Ishikawa (cell line): Measurements from ENCODE around the gene TNFSF12.

Source experiments
- CREB1 ChIP-seq: IDR thresholded peaks from 2 replicates; pipeline ENCODE4 v1.6.1; 2012; ENCODE audit warnings: low read depth
- FOXM1 ChIP-seq: IDR thresholded peaks from 2 replicates; pipeline ENCODE4 v1.6.1; 2012; ENCODE audit warnings: low read depth, borderline replicate concordance
- RAD21 ChIP-seq: IDR thresholded peaks from 2 replicates; pipeline ENCODE4 v1.6.1; 2012; ENCODE audit warnings: low read depth
- TEAD4 ChIP-seq: IDR thresholded peaks from 2 replicates; pipeline ENCODE4 v1.6.1; 2012
- TF ChIP-seq, protein P1 (sequence below): IDR thresholded peaks from 2 replicates; pipeline ENCODE4 v1.6.1; 2012
- TF ChIP-seq, protein P2 (sequence below): IDR thresholded peaks from 2 replicates; pipeline ENCODE4 v1.6.1; 2012; ENCODE audit warnings: low read depth, mild to moderate bottlenecking

DNA sequence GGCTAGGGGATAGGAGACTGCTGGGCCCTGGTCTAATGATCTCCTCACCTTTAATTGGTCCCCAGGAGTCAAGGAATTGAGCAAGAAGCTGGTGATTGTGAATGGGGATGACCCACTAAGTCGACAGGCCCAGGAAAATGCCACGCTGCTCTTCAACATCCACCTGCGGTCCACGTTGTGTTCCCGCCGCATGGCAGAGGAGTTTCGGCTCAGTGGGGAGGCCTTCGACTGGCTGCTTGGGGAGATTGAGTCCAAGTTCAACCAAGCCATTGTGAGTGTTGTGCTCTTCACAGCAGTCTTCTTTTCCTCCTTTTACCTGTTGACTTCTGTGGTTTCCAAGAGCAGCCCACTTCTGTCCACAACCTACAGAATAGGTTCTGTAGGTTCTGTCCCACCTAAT lies 45.3 kb upstream of the TNFSF12 start:
- no peak for TF ChIP-seq RAD21
- TF ChIP-seq, protein P1, sequence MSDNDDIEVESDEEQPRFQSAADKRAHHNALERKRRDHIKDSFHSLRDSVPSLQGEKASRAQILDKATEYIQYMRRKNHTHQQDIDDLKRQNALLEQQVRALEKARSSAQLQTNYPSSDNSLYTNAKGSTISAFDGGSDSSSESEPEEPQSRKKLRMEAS = no peak
- no peak for TF ChIP-seq FOXM1
- TF ChIP-seq TEAD4 = no peak
- TF ChIP-seq CREB1 = no peak
- TF ChIP-seq, protein P2, sequence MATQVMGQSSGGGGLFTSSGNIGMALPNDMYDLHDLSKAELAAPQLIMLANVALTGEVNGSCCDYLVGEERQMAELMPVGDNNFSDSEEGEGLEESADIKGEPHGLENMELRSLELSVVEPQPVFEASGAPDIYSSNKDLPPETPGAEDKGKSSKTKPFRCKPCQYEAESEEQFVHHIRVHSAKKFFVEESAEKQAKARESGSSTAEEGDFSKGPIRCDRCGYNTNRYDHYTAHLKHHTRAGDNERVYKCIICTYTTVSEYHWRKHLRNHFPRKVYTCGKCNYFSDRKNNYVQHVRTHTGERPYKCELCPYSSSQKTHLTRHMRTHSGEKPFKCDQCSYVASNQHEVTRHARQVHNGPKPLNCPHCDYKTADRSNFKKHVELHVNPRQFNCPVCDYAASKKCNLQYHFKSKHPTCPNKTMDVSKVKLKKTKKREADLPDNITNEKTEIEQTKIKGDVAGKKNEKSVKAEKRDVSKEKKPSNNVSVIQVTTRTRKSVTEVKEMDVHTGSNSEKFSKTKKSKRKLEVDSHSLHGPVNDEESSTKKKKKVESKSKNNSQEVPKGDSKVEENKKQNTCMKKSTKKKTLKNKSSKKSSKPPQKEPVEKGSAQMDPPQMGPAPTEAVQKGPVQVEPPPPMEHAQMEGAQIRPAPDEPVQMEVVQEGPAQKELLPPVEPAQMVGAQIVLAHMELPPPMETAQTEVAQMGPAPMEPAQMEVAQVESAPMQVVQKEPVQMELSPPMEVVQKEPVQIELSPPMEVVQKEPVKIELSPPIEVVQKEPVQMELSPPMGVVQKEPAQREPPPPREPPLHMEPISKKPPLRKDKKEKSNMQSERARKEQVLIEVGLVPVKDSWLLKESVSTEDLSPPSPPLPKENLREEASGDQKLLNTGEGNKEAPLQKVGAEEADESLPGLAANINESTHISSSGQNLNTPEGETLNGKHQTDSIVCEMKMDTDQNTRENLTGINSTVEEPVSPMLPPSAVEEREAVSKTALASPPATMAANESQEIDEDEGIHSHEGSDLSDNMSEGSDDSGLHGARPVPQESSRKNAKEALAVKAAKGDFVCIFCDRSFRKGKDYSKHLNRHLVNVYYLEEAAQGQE = no peak
